ENCODE data around the gene SIRPA. TPM values are rescaled to one million over a fixed set of nuclear protein-coding genes. Genes with fewer than 3 reads are reported as not detected.

The SIRPA gene
- total and polyA plus RNA-seq, 10 of the 15 experiments (the other 5 are each of a cell fraction or from before 2014, with no cell fraction given) = 1.7 to 13.2 (median 5.0) TPM

GRCh38 chr20:1867495-1868260 is 27.5 kb upstream of the SIRPA start:
- no peak overlapping the region for H3K27ac ChIP-seq (ENCODE audit: control insufficient read depth, insufficient read depth)
- no peak for ATAC-seq
- H3K36me3 ChIP-seq (ENCODE audit: control insufficient read depth in 2 of 2, insufficient read depth in 2 of 2, low read length in 1 of 2) = no peaks in the 10 kb centered on the region
- CTCF ChIA-PET = interaction anchor here (0.9 to 2.3 kb wide), 3 partner anchors 17 to 104 kb away, joined by 3 to 5 read pairs (median 4); no protein-coding TSS in a partner anchor
- POLR2A ChIA-PET = interaction anchor here (1.2 kb wide), 1 partner anchor 16 kb away, joined by 3 read pairs; no protein-coding TSS in a partner anchor
- TF ChIP-seq SPI1 (IDR thresholded peaks at IDR 0.05; ENCODE audit: borderline replicate concordance, insufficient read depth, low read depth, low read length) (no peak), MTA2 (IDR thresholded peaks at IDR 0.05; ENCODE audit: low read depth) (no peak), FOS (IDR thresholded peaks at IDR 0.05; ENCODE audit: borderline replicate concordance, extremely low read depth, insufficient read length) (no peak), SREBF1 (IDR thresholded peaks at IDR 0.05; ENCODE audit: low read length) (no peak), RB1 (IDR thresholded peaks at IDR 0.05; ENCODE audit: borderline replicate concordance) (no peak), RCOR1 (conservative IDR thresholded peaks at IDR 0.05; ENCODE audit: low read depth, low read length) (no peak), ETV6 (conservative IDR thresholded peaks at IDR 0.05 in 1 of 2, IDR thresholded peaks at IDR 0.05 in 1 of 2; ENCODE audit: borderline replicate concordance in 1 of 2, low read depth in 1 of 2) (no peak)
- intact Hi-C loops (cut with micrococcal nuclease; ENCODE audit: unreplicated experiment) = no loop called here
- no peaks in the 10 kb centered on the region for H3K27me3 ChIP-seq (replicated peaks in 1 of 2; ENCODE audit: control insufficient read depth in 2 of 2, insufficient read depth in 2 of 2, low read length in 1 of 2)
- H2AFZ ChIP-seq (ENCODE audit: control insufficient read depth, low read depth, low read length) = no peak overlapping the region
- H4K20me1 ChIP-seq (ENCODE audit: control insufficient read depth, insufficient read depth) = no peaks in the 10 kb centered on the region
- no peaks in the 10 kb centered on the region for H3K9me3 ChIP-seq (replicated peaks; ENCODE audit: control insufficient read depth, insufficient read depth, low read length)
- peaks cover 21% of the 10 kb centered on the region for H3K4me1 ChIP-seq (ENCODE audit: control insufficient read depth, insufficient read depth, low read length)
- no peak overlapping the region for H3K4me2 ChIP-seq (ENCODE audit: control insufficient read depth, insufficient read depth)
- BruUV-seq (replicated peaks) = no TSS peak
- H3K4me3 ChIP-seq = no peak overlapping the region
- no peak overlapping the region for H3K9ac ChIP-seq (ENCODE audit: control insufficient read depth, insufficient read depth, low read length)
- no peak for DNase-seq (ENCODE audit: low read depth, low spot score)
- SMC1A ChIA-PET (ENCODE audit: uncharacterized antibody, unreplicated experiment) = interaction anchor here (0.9 to 1.0 kb wide), 3 partner anchors 11 to 23 kb away, joined by 3 read pairs; no protein-coding TSS in a partner anchor
- in situ Hi-C loops (cut with MboI) = no loop called here
- 27% methylated on average over 3 of the region's 3 CpGs for WGBS (ENCODE audit: insufficient coverage, insufficient replicate concordance, low lambda C conversion rate, missing lambda C conversion rate)
- no peak for FAIRE-seq
- H3K79me2 ChIP-seq (ENCODE audit: control insufficient read depth, insufficient read depth, low read length) = no peaks in the 10 kb centered on the region
- RAD21 ChIA-PET (ENCODE audit: unreplicated experiment) = no interaction called here

All from GM12878 (cell line).